Neutrophil (primary cell): Measurements from ENCODE around the gene TMTC1.

Source experiments
- H3K27ac ChIP-seq: fragments of 200-600 bp; sonication (generic); 2 replicates; pipeline ENCODE4 v1.5.1; 2016; ENCODE audit warnings: mild to moderate bottlenecking, moderate library complexity
- H3K27me3 ChIP-seq: fragments of 200-600 bp; sonication (generic); 2 replicates; pipeline ENCODE4 v1.6.0; 2016; ENCODE audit warnings: mild to moderate bottlenecking
- H3K36me3 ChIP-seq: fragments of 200-600 bp; sonication (generic); 2 replicates; pipeline ENCODE4 v1.5.1; 2017
- H3K4me1 ChIP-seq, 2 experiments: fragments of 200-600 bp in 1 of 2; sonication (generic) in 1 of 2; 1 replicate in 1 of 2; 2 replicates in 1 of 2; pipeline versions ENCODE4 v1.5.1 to v1.6.1; 2013 to 2016; ENCODE audit warnings: low read depth in 1 of 2, low read length in 1 of 2, mild to moderate bottlenecking in 1 of 2, moderate library complexity in 1 of 2; ENCODE audit not compliant: control insufficient read depth in 1 of 2, insufficient read depth in 1 of 2
- H3K4me3 ChIP-seq, 2 experiments: fragments of 200-600 bp in 1 of 2; sonication (generic) in 1 of 2; 1 replicate in 1 of 2; 2 replicates in 1 of 2; pipeline ENCODE4 v1.5.1; 2013 to 2016; ENCODE audit warnings: low read depth in 1 of 2, low read length in 1 of 2, mild to moderate bottlenecking in 1 of 2, moderate library complexity in 1 of 2
- H3K9me3 ChIP-seq: fragments of 200-600 bp; sonication (generic); 2 replicates; pipeline ENCODE4 v1.5.1; 2016
- TF ChIP-seq, protein P1 (sequence below): fragments of 200-600 bp; sonication (generic); IDR thresholded peaks from 2 replicates; pipeline ENCODE4 v1.5.1; 2016; ENCODE audit warnings: antibody characterized with exemption

The TMTC1 gene

DNA sequence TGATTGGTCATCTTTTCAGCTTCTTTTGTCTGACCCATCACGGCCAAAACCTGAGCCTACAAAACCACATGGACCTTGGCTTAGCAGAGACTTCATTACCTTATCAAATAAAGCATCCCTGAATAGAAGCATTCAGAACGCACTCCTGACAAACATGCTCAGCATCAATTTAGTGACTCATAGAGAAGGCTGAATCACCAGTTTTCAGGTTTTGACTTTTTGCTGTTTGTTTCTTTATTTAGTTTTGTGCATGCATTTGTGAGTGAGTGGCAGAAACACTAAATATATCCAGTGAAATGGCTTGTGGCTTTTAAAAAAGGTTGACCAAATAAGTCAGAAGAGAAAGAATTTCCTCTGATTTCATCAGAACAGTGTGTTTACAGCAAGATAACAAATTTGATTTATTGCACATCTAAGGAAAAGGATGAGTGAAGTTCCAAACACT is 267.3 kb downstream of the TMTC1 start:
- Histone ChIP-seq H3K27me3 (peaks cover 20% of the 10 kb centered on the region), H3K9me3 (no peaks in the 10 kb centered on the region), H3K36me3 (no peaks in the 10 kb centered on the region), H3K4me1 (no peaks in the 10 kb centered on the region), H3K27ac (no peak overlapping the region), H3K4me3 (no peak overlapping the region)
- TF ChIP-seq, protein P1, sequence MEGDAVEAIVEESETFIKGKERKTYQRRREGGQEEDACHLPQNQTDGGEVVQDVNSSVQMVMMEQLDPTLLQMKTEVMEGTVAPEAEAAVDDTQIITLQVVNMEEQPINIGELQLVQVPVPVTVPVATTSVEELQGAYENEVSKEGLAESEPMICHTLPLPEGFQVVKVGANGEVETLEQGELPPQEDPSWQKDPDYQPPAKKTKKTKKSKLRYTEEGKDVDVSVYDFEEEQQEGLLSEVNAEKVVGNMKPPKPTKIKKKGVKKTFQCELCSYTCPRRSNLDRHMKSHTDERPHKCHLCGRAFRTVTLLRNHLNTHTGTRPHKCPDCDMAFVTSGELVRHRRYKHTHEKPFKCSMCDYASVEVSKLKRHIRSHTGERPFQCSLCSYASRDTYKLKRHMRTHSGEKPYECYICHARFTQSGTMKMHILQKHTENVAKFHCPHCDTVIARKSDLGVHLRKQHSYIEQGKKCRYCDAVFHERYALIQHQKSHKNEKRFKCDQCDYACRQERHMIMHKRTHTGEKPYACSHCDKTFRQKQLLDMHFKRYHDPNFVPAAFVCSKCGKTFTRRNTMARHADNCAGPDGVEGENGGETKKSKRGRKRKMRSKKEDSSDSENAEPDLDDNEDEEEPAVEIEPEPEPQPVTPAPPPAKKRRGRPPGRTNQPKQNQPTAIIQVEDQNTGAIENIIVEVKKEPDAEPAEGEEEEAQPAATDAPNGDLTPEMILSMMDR: no peak

- H3K4me1 ChIP-seq: no peaks in the 10 kb centered on the region
- peaks cover 41% of the 10 kb centered on the region for H3K27me3 ChIP-seq
- no peak overlapping the region for H3K4me3 ChIP-seq
- TF ChIP-seq, protein P1: no peak
- H3K27ac ChIP-seq: no peak overlapping the region
- H3K36me3 ChIP-seq: no peaks in the 10 kb centered on the region
- no peaks in the 10 kb centered on the region for H3K9me3 ChIP-seq
These were observed 273.1 kb downstream of the TMTC1 start for GRCh38 chr12:29510591-29511185.

- H3K4me1 ChIP-seq: no peaks in the 10 kb centered on the region
- H3K36me3 ChIP-seq: no peaks in the 10 kb centered on the region
- TF ChIP-seq, protein P1: no peak
- no peak overlapping the region for H3K27ac ChIP-seq
- peaks cover 49% of the 10 kb centered on the region for H3K27me3 ChIP-seq
- H3K4me3 ChIP-seq: no peak overlapping the region
- H3K9me3 ChIP-seq: no peaks in the 10 kb centered on the region
These were observed 274.2 kb downstream of the TMTC1 start for GRCh38 chr12:29509503-29509902.

DNA sequence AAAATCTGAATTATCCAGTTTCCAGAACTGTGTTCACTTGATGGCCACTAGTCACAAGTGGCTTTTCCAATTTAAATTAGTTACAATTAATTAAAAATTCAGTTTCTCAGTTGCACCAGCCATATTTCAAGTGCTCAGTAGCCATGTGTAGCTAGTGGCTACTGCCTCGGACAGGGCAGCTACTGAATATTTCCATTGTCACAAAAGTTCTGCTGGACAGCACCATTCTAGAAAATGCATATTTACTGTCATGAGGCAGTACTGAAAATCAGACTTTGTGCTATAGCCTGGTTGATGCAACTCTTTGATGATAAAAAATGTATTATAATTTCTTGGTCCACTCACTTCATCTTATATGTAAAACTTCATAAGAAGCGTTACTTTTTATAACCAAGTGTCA is 274.8 kb downstream of the TMTC1 start:
- H3K36me3 ChIP-seq: no peaks in the 10 kb centered on the region
- H3K27me3 ChIP-seq: peaks cover 44% of the 10 kb centered on the region
- no peak overlapping the region for H3K27ac ChIP-seq
- no peaks in the 10 kb centered on the region for H3K4me1 ChIP-seq
- TF ChIP-seq, protein P1: no peak
- no peak overlapping the region for H3K4me3 ChIP-seq
- H3K9me3 ChIP-seq: no peaks in the 10 kb centered on the region

DNA sequence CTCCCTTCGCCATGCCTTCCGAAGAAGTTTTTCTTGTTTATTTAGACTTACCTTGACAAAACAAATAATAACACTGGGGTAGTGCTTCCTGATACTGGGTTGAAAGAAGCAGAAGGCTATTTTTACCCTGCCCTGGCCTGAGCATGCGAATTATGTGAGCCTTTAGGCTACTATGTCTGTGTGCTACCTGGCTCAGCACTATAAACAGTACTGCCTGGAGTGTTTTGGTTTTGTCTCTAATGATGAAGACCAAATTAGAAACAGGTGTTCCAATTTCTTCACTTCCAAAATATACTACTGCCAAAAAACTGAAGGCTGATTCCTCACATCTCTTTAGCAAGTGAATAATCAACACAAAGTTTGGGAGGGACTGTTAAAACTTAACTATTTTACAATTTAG is 278.6 kb downstream of the TMTC1 start:
- Histone ChIP-seq H3K4me1 (peaks cover 7 to 18% of the 10 kb centered on the region in 2 experiments), H3K9me3 (no peaks in the 10 kb centered on the region), H3K4me3 (no peak overlapping the region), H3K27ac (no peak overlapping the region), H3K27me3 (peaks cover 31% of the 10 kb centered on the region), H3K36me3 (no peaks in the 10 kb centered on the region)
- TF ChIP-seq, protein P1: no peak
